ENCODE results near the gene C4orf50.

C4orf50 gene

GRCh38 chr4:6028168-6028567 is 9.9 kb upstream of the C4orf50 start:
- Histone ChIP-seq H3K4me2 (ENCODE audit: low read depth, low read length, poor library complexity, severe bottlenecking) (no peak overlapping the region), H4K20me1 (ENCODE audit: insufficient read depth, low read length, poor library complexity, severe bottlenecking) (no peaks in the 10 kb centered on the region), H3K36me3 (ENCODE audit: insufficient read depth, low read length) (no peaks in the 10 kb centered on the region), H3K27me3 (ENCODE audit: insufficient read depth, low read length, poor library complexity, severe bottlenecking) (no peaks in the 10 kb centered on the region), H3K79me2 (ENCODE audit: insufficient read depth, low read length) (no peaks in the 10 kb centered on the region), H3K4me3 (ENCODE audit: low read length, poor library complexity, severe bottlenecking) (no peak overlapping the region), H3F3A (ENCODE audit: low read depth) (no peaks in the 10 kb centered on the region), H3K9ac (ENCODE audit: low read depth, low read length, poor library complexity, severe bottlenecking) (no peak overlapping the region), H3K4me1 (ENCODE audit: insufficient read depth, low read length, poor library complexity, severe bottlenecking) (no peaks in the 10 kb centered on the region), H2AFZ (ENCODE audit: low read length) (no peak overlapping the region), H3K9me3 (ENCODE audit: insufficient read depth, low read depth, low read length) (no peaks in the 10 kb centered on the region), H3K9me2 (replicated peaks; ENCODE audit: low read depth, low read length) (no peaks in the 10 kb centered on the region)
- TF ChIP-seq EZH2phosphoT487 (IDR thresholded peaks at IDR 0.05; ENCODE audit: borderline replicate concordance): no peak
- TF ChIP-seq CTCF (conservative IDR thresholded peaks at IDR 0.05; ENCODE audit: low read length): no peak

- Histone ChIP-seq H3K36me3 (ENCODE audit: insufficient read depth, low read length) (no peaks in the 10 kb centered on the region), H3K9me2 (replicated peaks; ENCODE audit: low read depth, low read length) (no peaks in the 10 kb centered on the region), H3K4me3 (ENCODE audit: low read length, poor library complexity, severe bottlenecking) (no peak overlapping the region), H3K4me2 (ENCODE audit: low read depth, low read length, poor library complexity, severe bottlenecking) (no peak overlapping the region), H3K9ac (ENCODE audit: low read depth, low read length, poor library complexity, severe bottlenecking) (no peak overlapping the region), H3K4me1 (ENCODE audit: insufficient read depth, low read length, poor library complexity, severe bottlenecking) (no peaks in the 10 kb centered on the region), H3K27me3 (ENCODE audit: insufficient read depth, low read length, poor library complexity, severe bottlenecking) (no peaks in the 10 kb centered on the region), H3K79me2 (ENCODE audit: insufficient read depth, low read length) (no peaks in the 10 kb centered on the region), H4K20me1 (ENCODE audit: insufficient read depth, low read length, poor library complexity, severe bottlenecking) (no peaks in the 10 kb centered on the region), H2AFZ (ENCODE audit: low read length) (no peak overlapping the region), H3K9me3 (ENCODE audit: insufficient read depth, low read depth, low read length) (no peaks in the 10 kb centered on the region), H3F3A (ENCODE audit: low read depth) (no peaks in the 10 kb centered on the region)
- no peak for TF ChIP-seq EZH2phosphoT487 (IDR thresholded peaks at IDR 0.05; ENCODE audit: borderline replicate concordance)
- no peak for TF ChIP-seq CTCF (conservative IDR thresholded peaks at IDR 0.05; ENCODE audit: low read length)
Observed at GRCh38 chr4:6027392-6027791, 9.2 kb upstream of the C4orf50 start.

GRCh38 chr4:6024313-6024960 is 6.2 kb upstream of the C4orf50 start:
- no peaks in the 10 kb centered on the region for H3K27me3 ChIP-seq (ENCODE audit: insufficient read depth, low read length, poor library complexity, severe bottlenecking)
- no peak for TF ChIP-seq CTCF (conservative IDR thresholded peaks at IDR 0.05; ENCODE audit: low read length)
- TF ChIP-seq EZH2phosphoT487 (IDR thresholded peaks at IDR 0.05; ENCODE audit: borderline replicate concordance): no peak
- no peak overlapping the region for H2AFZ ChIP-seq (ENCODE audit: low read length)
- no peaks in the 10 kb centered on the region for H3K9me3 ChIP-seq (ENCODE audit: insufficient read depth, low read depth, low read length)
- H3K4me2 ChIP-seq (ENCODE audit: low read depth, low read length, poor library complexity, severe bottlenecking): no peak overlapping the region
- H3K9ac ChIP-seq (ENCODE audit: low read depth, low read length, poor library complexity, severe bottlenecking): no peak overlapping the region
- no peaks in the 10 kb centered on the region for H4K20me1 ChIP-seq (ENCODE audit: insufficient read depth, low read length, poor library complexity, severe bottlenecking)
- H3K4me1 ChIP-seq (ENCODE audit: insufficient read depth, low read length, poor library complexity, severe bottlenecking): no peaks in the 10 kb centered on the region
- no peaks in the 10 kb centered on the region for H3K36me3 ChIP-seq (ENCODE audit: insufficient read depth, low read length)
- no peaks in the 10 kb centered on the region for H3F3A ChIP-seq (ENCODE audit: low read depth)
- H3K4me3 ChIP-seq (ENCODE audit: low read length, poor library complexity, severe bottlenecking): no peak overlapping the region
- no peaks in the 10 kb centered on the region for H3K79me2 ChIP-seq (ENCODE audit: insufficient read depth, low read length)
- H3K9me2 ChIP-seq (replicated peaks; ENCODE audit: low read depth, low read length): no peaks in the 10 kb centered on the region

Measured in Loucy (cell line).